Endothelial cell of umbilical vein (primary cell): ENCODE data around the gene PLXNA4. TPM values are rescaled to one million over a fixed set of nuclear protein-coding genes. Genes with fewer than 3 reads are reported as not detected.

Source experiments
- BruUV-seq: library from RNA; stranded (reverse); fragments of 400-500 nt; replicated peaks from 2 replicates; lab custom pipeline; 2021; lab: Mats Ljungman, UMichigan
- CTCF ChIA-PET: fragments of 300-600, 350-600 bp; sonication (Branson Sonifier 250); formaldehyde crosslinking; loops from one replicate; lab custom pipeline; 2021; ENCODE audit warnings: antibody characterized with exemption, inconsistent platforms; lab: Charles Lee
- POLR2A ChIA-PET: fragments of 300-600, 350-600 bp; sonication (Branson Sonifier 250); formaldehyde crosslinking; loops from one replicate; lab custom pipeline; 2021; ENCODE audit warnings: antibody characterized with exemption, inconsistent platforms; lab: Charles Lee
- DNase-seq: peaks from one replicate; pipeline ENCODE4 v3.0.0-alpha.2; 2011; ENCODE audit warnings: low read depth, low spot score
- FAIRE-seq: peaks from 2 replicates; lab custom pipeline; 2011; peaks lifted over from hg19 to GRCh38; lab: Jason Lieb, UNC
- H2AFZ ChIP-seq: 2 replicates; pipeline ENCODE4 v1.6.0; 2012; ENCODE audit warnings: low read depth, low read length, control low read depth, inconsistent platforms
- H3K27ac ChIP-seq: 2 replicates; pipeline ENCODE4 v1.5.1; 2011; ENCODE audit warnings: low read depth, mild to moderate bottlenecking, control low read depth, low read length, moderate library complexity; ENCODE audit not compliant: insufficient read depth
- H3K27me3 ChIP-seq, 2 experiments: 2 replicates each; pipeline versions ENCODE4 v1.6.0 to v1.6.1; 2011; ENCODE audit warnings: low read length in 2 of 2, mixed read lengths in 1 of 2; ENCODE audit not compliant: control insufficient read depth in 2 of 2, insufficient read depth in 2 of 2
- H3K36me3 ChIP-seq, 2 experiments: 2 replicates in 1 of 2; 3 replicates in 1 of 2; pipeline ENCODE4 v1.5.1; 2011; ENCODE audit warnings: low read length in 2 of 2, mild to moderate bottlenecking in 1 of 2, moderate library complexity in 1 of 2; ENCODE audit not compliant: control insufficient read depth in 2 of 2, insufficient read depth in 2 of 2; ENCODE audit errors: extremely low read depth in 1 of 2
- H3K4me1 ChIP-seq: 3 replicates; pipeline ENCODE4 v1.5.1; 2011; ENCODE audit warnings: mild to moderate bottlenecking, low read length; ENCODE audit not compliant: control insufficient read depth, insufficient read depth; ENCODE audit errors: extremely low read depth
- H3K4me2 ChIP-seq: 2 replicates; pipeline ENCODE4 v1.6.1; 2011; ENCODE audit warnings: low read length, control low read depth, mixed read lengths; ENCODE audit not compliant: insufficient read depth
- H3K4me3 ChIP-seq, 3 experiments: fragments of 200-600 bp in 1 of 3; sonication (generic), shearing (Covaris generic) in 1 of 3; replicated peaks in 1 of 3; 2 replicates each; pipeline ENCODE4 v1.5.1; 2011 to 2016; ENCODE audit warnings: control low read depth in 3 of 3, low read length in 3 of 3, mild to moderate bottlenecking in 2 of 3, inconsistent platforms in 1 of 3, low read depth in 1 of 3, moderate library complexity in 1 of 3; ENCODE audit not compliant: insufficient read depth in 1 of 3
- H3K79me2 ChIP-seq: 2 replicates; pipeline ENCODE4 v1.6.0; 2012; ENCODE audit warnings: low read length, inconsistent platforms; ENCODE audit not compliant: control insufficient read depth, insufficient read depth
- H3K9ac ChIP-seq: replicated peaks from 2 replicates; pipeline ENCODE3; 2011; ENCODE audit warnings: low read length, control low read depth; ENCODE audit not compliant: insufficient read depth; ENCODE audit errors: extremely low read depth
- H3K9me1 ChIP-seq: replicated peaks from 3 replicates; pipeline ENCODE4 v1.6.0; 2011; ENCODE audit warnings: mild to moderate bottlenecking, low read length; ENCODE audit not compliant: control insufficient read depth, insufficient read depth; ENCODE audit errors: extremely low read depth
- H3K9me3 ChIP-seq: replicated peaks from 2 replicates; pipeline ENCODE4 v1.5.1; 2012; ENCODE audit warnings: low read length, inconsistent platforms; ENCODE audit not compliant: control insufficient read depth, insufficient read depth
- H4K20me1 ChIP-seq: replicated peaks from 2 replicates; pipeline ENCODE3; 2011; ENCODE audit warnings: mild to moderate bottlenecking, low read length; ENCODE audit not compliant: control insufficient read depth, insufficient read depth; ENCODE audit errors: extremely low read depth
- EZH2 ChIP-seq: IDR thresholded peaks from 2 replicates; pipeline ENCODE4 v1.6.1; 2012; ENCODE audit warnings: borderline replicate concordance, low read depth, mild to moderate bottlenecking, moderate library complexity, low read length, inconsistent platforms; ENCODE audit not compliant: severe bottlenecking
- FOS ChIP-seq: IDR thresholded peaks from 2 replicates; pipeline ENCODE4 v1.6.1; 2011; ENCODE audit warnings: mild to moderate bottlenecking, low read length, moderate library complexity, borderline replicate concordance; ENCODE audit not compliant: insufficient read depth
- GATA2 ChIP-seq: IDR thresholded peaks from 2 replicates; pipeline ENCODE4 v1.7.0; 2011; ENCODE audit warnings: low read depth, mild to moderate bottlenecking, moderate library complexity, mixed read lengths, low read length; ENCODE audit not compliant: insufficient read length, insufficient read depth
- JUN ChIP-seq: IDR thresholded peaks from 2 replicates; pipeline ENCODE4 v1.6.1; 2011; ENCODE audit warnings: borderline replicate concordance, low read depth; ENCODE audit not compliant: insufficient read length, insufficient read depth
- MYC ChIP-seq: IDR thresholded peaks from one replicate; pipeline ENCODE4 v1.6.1; 2011; ENCODE audit warnings: mild to moderate bottlenecking, low read depth, low read length
- POLR2A ChIP-seq: IDR thresholded peaks from 2 replicates; pipeline ENCODE4 v1.6.1; 2012; ENCODE audit warnings: low read depth, mild to moderate bottlenecking, control low read depth, low read length
- dilution Hi-C: fragments of 300-500 bp; cut with MboI; formaldehyde crosslinking; loops from one replicate; pipeline ENCODE4 v1.15.0; 2019; ENCODE audit warnings: low sequenced_read_pairs; ENCODE audit not compliant: extremely low pct_ligation_motif_present
- intact Hi-C: fragments of 100-400 bp; cut with micrococcal nuclease; formaldehyde crosslinking; loops from one replicate; pipeline ENCODE4 v1.10.0; 2022
- polyA plus RNA-seq, 4 experiments: library from polyadenylated mRNA; depleted of rRNA in 3 of 4; stranded (reverse) in 3 of 4; unstranded in 1 of 4; fragments of >200 nt; gene quantifications; 2 replicates each; pipeline versions ENCODE4 v1.2.1 to v1.2.3, GENCODE V29; 2011 to 2012; ENCODE audit warnings: missing spikeins in 1 of 4
- total RNA-seq: library from RNA; stranded (reverse); gene quantifications from 2 replicates; pipeline ENCODE4 v1.2.3, GENCODE V29; 2021
- TF ChIP-seq, protein P1 (sequence below), 2 donors: IDR thresholded peaks; 1 replicate in 1 of 2; 2 replicates in 1 of 2; pipeline ENCODE4 v1.5.1; 2011; ENCODE audit warnings: low read length in 2 of 2, mild to moderate bottlenecking in 2 of 2, moderate library complexity in 2 of 2, control low read depth in 1 of 2, inconsistent platforms in 1 of 2, low read depth in 1 of 2; ENCODE audit not compliant: insufficient read depth in 1 of 2; ENCODE audit errors: extremely low read depth in 1 of 2
- TF ChIP-seq, protein P2 (sequence below): IDR thresholded peaks from 2 replicates; pipeline ENCODE4 v1.6.1; 2011; ENCODE audit not compliant: insufficient read depth, insufficient read length

Gene PLXNA4
- total and polyA plus RNA-seq, 2 donors (not counting 3 experiments of a cell fraction or from before 2014, with no cell fraction given), result 12.1 to 20.4 TPM

DNA sequence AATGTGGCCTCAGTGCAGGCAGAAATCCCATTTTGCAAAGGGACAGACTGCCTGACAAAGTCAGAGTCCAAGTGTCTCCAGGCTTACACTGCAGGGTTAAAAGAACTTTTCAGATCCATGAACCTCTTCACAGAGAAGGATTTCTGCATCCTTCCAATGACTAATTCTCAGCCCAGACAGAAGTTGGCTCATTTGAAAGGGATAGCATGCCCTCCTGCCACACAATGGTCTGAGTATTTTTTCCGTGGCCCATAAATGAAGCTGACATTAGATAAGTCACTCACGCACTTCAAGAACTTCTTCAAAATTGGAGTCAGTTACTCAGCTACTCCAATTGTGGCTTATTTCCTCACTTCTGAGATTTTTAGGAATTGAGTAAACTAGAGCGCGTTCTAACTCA lies 170.2 kb downstream of the PLXNA4 start:
- dilution Hi-C loops (no loop called here), intact Hi-C loops (loop anchor here (5.0 kb wide), 1 partner anchor 89 kb away; no protein-coding TSS in a partner anchor)
- H3K27me3 ChIP-seq, result no peaks in the 10 kb centered on the region
- H3K27ac ChIP-seq, result no peak overlapping the region
- H3K9me3 ChIP-seq, result no peaks in the 10 kb centered on the region
- DNase-seq (peak; percentile 53), FAIRE-seq (no peak)
- H3K4me3 ChIP-seq, result no peak overlapping the region
- no peaks in the 10 kb centered on the region for H3K36me3 ChIP-seq
- H3K4me1 ChIP-seq, result peaks cover 30% of the 10 kb centered on the region
- CTCF ChIA-PET, result no interaction called here
- no peaks in the 10 kb centered on the region for H3K79me2 ChIP-seq
- TF ChIP-seq JUN (no peak), POLR2A (no peak), FOS (no peak), MYC (no peak), EZH2 (no peak), GATA2 (no peak)
- TF ChIP-seq, protein P1, sequence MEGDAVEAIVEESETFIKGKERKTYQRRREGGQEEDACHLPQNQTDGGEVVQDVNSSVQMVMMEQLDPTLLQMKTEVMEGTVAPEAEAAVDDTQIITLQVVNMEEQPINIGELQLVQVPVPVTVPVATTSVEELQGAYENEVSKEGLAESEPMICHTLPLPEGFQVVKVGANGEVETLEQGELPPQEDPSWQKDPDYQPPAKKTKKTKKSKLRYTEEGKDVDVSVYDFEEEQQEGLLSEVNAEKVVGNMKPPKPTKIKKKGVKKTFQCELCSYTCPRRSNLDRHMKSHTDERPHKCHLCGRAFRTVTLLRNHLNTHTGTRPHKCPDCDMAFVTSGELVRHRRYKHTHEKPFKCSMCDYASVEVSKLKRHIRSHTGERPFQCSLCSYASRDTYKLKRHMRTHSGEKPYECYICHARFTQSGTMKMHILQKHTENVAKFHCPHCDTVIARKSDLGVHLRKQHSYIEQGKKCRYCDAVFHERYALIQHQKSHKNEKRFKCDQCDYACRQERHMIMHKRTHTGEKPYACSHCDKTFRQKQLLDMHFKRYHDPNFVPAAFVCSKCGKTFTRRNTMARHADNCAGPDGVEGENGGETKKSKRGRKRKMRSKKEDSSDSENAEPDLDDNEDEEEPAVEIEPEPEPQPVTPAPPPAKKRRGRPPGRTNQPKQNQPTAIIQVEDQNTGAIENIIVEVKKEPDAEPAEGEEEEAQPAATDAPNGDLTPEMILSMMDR (IDR thresholded peaks at IDR 0.05; ENCODE audit: extremely low read depth in 1 of 2, insufficient read depth in 1 of 2, low read depth in 1 of 2, low read length in 2 of 2), result no peak
- TF ChIP-seq, protein P2, sequence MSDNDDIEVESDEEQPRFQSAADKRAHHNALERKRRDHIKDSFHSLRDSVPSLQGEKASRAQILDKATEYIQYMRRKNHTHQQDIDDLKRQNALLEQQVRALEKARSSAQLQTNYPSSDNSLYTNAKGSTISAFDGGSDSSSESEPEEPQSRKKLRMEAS, result no peak
- H3K9me1 ChIP-seq, result no peaks in the 10 kb centered on the region
- H2AFZ ChIP-seq, result no peak overlapping the region
- no peak overlapping the region for H3K9ac ChIP-seq
- no peaks in the 10 kb centered on the region for H4K20me1 ChIP-seq
- no peak overlapping the region for H3K4me2 ChIP-seq
- POLR2A ChIA-PET, result no interaction called here
- BruUV-seq, result no TSS peak
